GM19328 (cell line): ENCODE measurements around the gene PGM2L1.
"Not testable (repeated sequence)": the region's sequence is repeated elsewhere in the genome, so short reads cannot be mapped to it uniquely, and the experiment has no call there.

Experiments
- ATAC-seq: cut with Tn5 transposase; IDR thresholded peaks from one replicate; pipeline ENCODE4 v1.9.1; 2021; ENCODE audit warnings: mild to moderate bottlenecking, moderate library complexity; ENCODE audit not compliant: unreplicated experiment

Gene PGM2L1

GRCh38 chr11:74341921-74342320, 56.3 kb downstream of the PGM2L1 start:
- no peak for ATAC-seq

- ATAC-seq = no peak
These were observed 58.6 kb downstream of the PGM2L1 start for GRCh38 chr11:74339619-74340018.

GRCh38 chr11:74338963-74339362, 59.3 kb downstream of the PGM2L1 start:
- ATAC-seq = no peak

GRCh38 chr11:74333193-74333592, 65.0 kb downstream of the PGM2L1 start:
- ATAC-seq = no peak

- no peak for ATAC-seq
These were observed 65.9 kb downstream of the PGM2L1 start for GRCh38 chr11:74332291-74332690.

- ATAC-seq = not testable (repeated sequence)
These were observed 67.2 kb downstream of the PGM2L1 start for GRCh38 chr11:74331000-74331399.

- ATAC-seq = no peak
These were observed 68.0 kb downstream of the PGM2L1 start for GRCh38 chr11:74330075-74330858.

- ATAC-seq = no peak
These were observed 71.2 kb downstream of the PGM2L1 start for GRCh38 chr11:74327076-74327475.

GRCh38 chr11:74326665-74327064, 71.6 kb downstream of the PGM2L1 start:
- ATAC-seq = no peak

GRCh38 chr11:74325649-74326645, 72.3 kb downstream of the PGM2L1 start:
- ATAC-seq = no peak

GRCh38 chr11:74322667-74323066, 75.6 kb downstream of the PGM2L1 start:
- ATAC-seq = no peak

GRCh38 chr11:74321487-74322188, 76.6 kb downstream of the PGM2L1 start:
- ATAC-seq = no peak

- no peak for ATAC-seq
These were observed 77.7 kb downstream of the PGM2L1 start for GRCh38 chr11:74320538-74320937.

GRCh38 chr11:74319139-74319816, 79.0 kb downstream of the PGM2L1 start:
- ATAC-seq = no peak

- no peak for ATAC-seq
These were observed 79.8 kb downstream of the PGM2L1 start for GRCh38 chr11:74318241-74318932.

- no peak for ATAC-seq
These were observed 81.3 kb downstream of the PGM2L1 start for GRCh38 chr11:74316772-74317505.

GRCh38 chr11:74312326-74312725, 85.9 kb downstream of the PGM2L1 start:
- ATAC-seq = no peak

- ATAC-seq = no peak
These were observed 86.8 kb downstream of the PGM2L1 start, which contains the start of gene P4HA3 for GRCh38 chr11:74311352-74311926. Gene P4HA3, minus strand, starts transcription at chr11:74311640. Its CDS starts 29 bp downstream, at chr11:74311611.

GRCh38 chr11:74310857-74311256, 87.4 kb downstream of the PGM2L1 start:
- ATAC-seq = no peak
